Naive B cell (primary cell): ENCODE results near the gene ITPRID2. TPM values are rescaled to one million over a fixed set of nuclear protein-coding genes. Genes with fewer than 3 reads are reported as not detected.

Experiments
- ATAC-seq, 2 donors: fragments of 150-1000 bp; cut with Tn5 transposase; 2 replicates each; pipeline ENCODE4 v1.10.0; 2021; ENCODE audit warnings: low read depth in 2 of 2, mild to moderate bottlenecking in 2 of 2, moderate library complexity in 2 of 2
- DNase-seq: peaks from one replicate; pipeline ENCODE4 v3.0.0; 2022
- H3K27ac Mint-ChIP-seq, 6 donors: one replicate each; pipeline ENCODE4 v1.8.0; 2020 to 2022; ENCODE audit warnings: mild to moderate bottlenecking in 6 of 6, mixed read lengths in 6 of 6, moderate library complexity in 5 of 6, inconsistent platforms in 2 of 6
- H3K27me3 Mint-ChIP-seq, 3 donors: one replicate each; pipeline ENCODE4 v1.8.0; 2021 to 2022; ENCODE audit warnings: mixed read lengths in 3 of 3, mild to moderate bottlenecking in 1 of 3
- H3K36me3 Mint-ChIP-seq, 2 donors: one replicate each; pipeline ENCODE4 v1.8.0; 2020 to 2022; ENCODE audit warnings: mixed read lengths in 2 of 2, inconsistent platforms in 1 of 2, mild to moderate bottlenecking in 1 of 2
- H3K4me1 Mint-ChIP-seq, 3 donors: one replicate each; pipeline ENCODE4 v1.8.0; 2020 to 2022; ENCODE audit warnings: mixed read lengths in 3 of 3, inconsistent platforms in 1 of 3, mild to moderate bottlenecking in 1 of 3, moderate library complexity in 1 of 3
- H3K4me3 Mint-ChIP-seq, 8 donors: one replicate each; pipeline ENCODE4 v1.8.0; 2020 to 2022; ENCODE audit warnings: mild to moderate bottlenecking in 8 of 8, mixed read lengths in 8 of 8, moderate library complexity in 8 of 8, inconsistent platforms in 2 of 8
- H3K9me3 Mint-ChIP-seq, 7 donors: one replicate each; pipeline ENCODE4 v1.8.0; 2020 to 2022; ENCODE audit warnings: mixed read lengths in 7 of 7, mild to moderate bottlenecking in 5 of 7, inconsistent platforms in 2 of 7, moderate library complexity in 1 of 7
- polyA plus RNA-seq, 6 donors: library from polyadenylated mRNA; unstranded; fragments of 300-500 nt; fragmentation: Illumina TruSeq; gene quantifications; one replicate each; pipeline ENCODE4 v1.2.3, GENCODE V29; 2021; ENCODE audit warnings: low read depth in 6 of 6

The ITPRID2 gene
- polyA plus RNA-seq, 6 donors from 2014 or later = 3.2 to 5.5 (median 4.4) TPM; not detected in 1

- peaks cover 0 to 21% (median 8%) of the 10 kb centered on the region in 7 donors for H3K9me3 Mint-ChIP-seq
- ATAC-seq = no peak
- no peaks in the 10 kb centered on the region for H3K36me3 Mint-ChIP-seq
- H3K27ac Mint-ChIP-seq = no peak overlapping the region
- DNase-seq = no peak
- no peaks in the 10 kb centered on the region for H3K4me1 Mint-ChIP-seq
- no peak overlapping the region for H3K4me3 Mint-ChIP-seq
- peaks cover 0 to 12% (median 7%) of the 10 kb centered on the region in 3 donors for H3K27me3 Mint-ChIP-seq
These were observed 70.6 kb downstream of the ITPRID2 start for GRCh38 chr2:181962142-181962541.

GRCh38 chr2:181970160-181970794 is 78.7 kb downstream of the ITPRID2 start:
- no peak for DNase-seq
- peaks cover 3 to 30% (median 11%) of the 10 kb centered on the region in 7 donors for H3K9me3 Mint-ChIP-seq
- ATAC-seq = no peak
- H3K36me3 Mint-ChIP-seq = peaks cover 0 to 6% of the 10 kb centered on the region in 2 donors
- peaks cover 5 to 26% (median 21%) of the 10 kb centered on the region in 3 donors for H3K27me3 Mint-ChIP-seq
- peaks cover 0 to 4% (median 4%) of the 10 kb centered on the region in 3 donors for H3K4me1 Mint-ChIP-seq
- no peak overlapping the region for H3K27ac Mint-ChIP-seq
- H3K4me3 Mint-ChIP-seq = no peak overlapping the region

- ATAC-seq (no peak), DNase-seq (no peak)
- Mint-ChIP-seq H3K9me3 (peaks cover 3 to 22% (median 8%) of the 10 kb centered on the region in 7 donors), H3K36me3 (peaks cover 0 to 6% of the 10 kb centered on the region in 2 donors), H3K27ac (no peak overlapping the region), H3K27me3 (peaks cover 5 to 22% (median 21%) of the 10 kb centered on the region in 3 donors), H3K4me3 (no peak overlapping the region), H3K4me1 (peaks cover 0 to 4% (median 4%) of the 10 kb centered on the region in 3 donors)
These were observed 79.5 kb downstream of the ITPRID2 start for GRCh38 chr2:181971032-181971431.

- Mint-ChIP-seq H3K27ac (no peak overlapping the region), H3K27me3 (peaks cover 12 to 25% (median 14%) of the 10 kb centered on the region in 3 donors), H3K4me1 (peaks cover 0 to 2% (median 1%) of the 10 kb centered on the region in 3 donors), H3K36me3 (peaks cover 0 to 6% of the 10 kb centered on the region in 2 donors), H3K4me3 (no peak overlapping the region), H3K9me3 (peaks cover under 1 to 9% (median 3%) of the 10 kb centered on the region in 7 donors)
- ATAC-seq (no peak), DNase-seq (no peak)
These were observed 81.1 kb downstream of the ITPRID2 start for GRCh38 chr2:181972431-181973170.

GRCh38 chr2:181973171-181973783 is 81.7 kb downstream of the ITPRID2 start:
- Mint-ChIP-seq H3K9me3 (peaks cover 0 to 9% (median 3%) of the 10 kb centered on the region in 7 donors), H3K36me3 (peaks cover 0 to 6% of the 10 kb centered on the region in 2 donors)
- no peak for DNase-seq

GRCh38 chr2:181977661-181978350 is 86.3 kb downstream of the ITPRID2 start:
- DNase-seq (no peak), ATAC-seq (no peak)
- no peaks in the 10 kb centered on the region for H3K36me3 Mint-ChIP-seq
- peaks cover 0 to 9% (median 8%) of the 10 kb centered on the region in 3 donors for H3K27me3 Mint-ChIP-seq
- no peak overlapping the region for H3K27ac Mint-ChIP-seq
- peaks cover 0 to 2% (median 0%) of the 10 kb centered on the region in 7 donors for H3K9me3 Mint-ChIP-seq
- H3K4me1 Mint-ChIP-seq = no peaks in the 10 kb centered on the region
- no peak overlapping the region for H3K4me3 Mint-ChIP-seq

More at GRCh38 chr2:181973171-181973783, 81.7 kb downstream of the ITPRID2 start:
- Mint-ChIP-seq H3K4me1 (no peaks in the 10 kb centered on the region), H3K27ac (no peak overlapping the region), H3K4me3 (no peak overlapping the region), H3K27me3 (peaks cover 10 to 22% (median 14%) of the 10 kb centered on the region in 3 donors)
- ATAC-seq = no peak

GRCh38 chr2:181978351-181979150 is 87.0 kb downstream of the ITPRID2 start:
- peaks cover 0 to 9% (median 8%) of the 10 kb centered on the region in 3 donors for H3K27me3 Mint-ChIP-seq
- H3K36me3 Mint-ChIP-seq = no peaks in the 10 kb centered on the region
- no peak for ATAC-seq
- H3K4me3 Mint-ChIP-seq = no peak overlapping the region
- no peaks in the 10 kb centered on the region for H3K4me1 Mint-ChIP-seq
- H3K27ac Mint-ChIP-seq = no peak overlapping the region
- no peak for DNase-seq
- peaks cover 0 to 2% (median 0%) of the 10 kb centered on the region in 7 donors for H3K9me3 Mint-ChIP-seq

Other genes with a start within 250 kb of the ITPRID2 start
- 10 to 100 TPM; 14.8 to 24.5 (median 19.6) TPM for gene CERKL, start 234.6 kb upstream of the ITPRID2 start, polyA plus RNA-seq
- not detected for gene NEUROD1, start 211.2 kb upstream of the ITPRID2 start, polyA plus RNA-seq
- gene PPP1R1C, start 94.1 kb downstream of the ITPRID2 start, polyA plus RNA-seq = not detected